HUDEP-2 (cell line): ENCODE measurements around the gene POLRMT.
"Not testable (repeated sequence)": the region's sequence is repeated elsewhere in the genome, so short reads cannot be mapped to it uniquely, and the experiment has no call there.

Source experiments
- DNase-seq, 76 experiments: peaks; one replicate each; lab custom pipeline; 2025; ENCODE audit not compliant: unreplicated experiment in 76 of 76; lab: John Stamatoyannopoulos, UW

Gene POLRMT

DNA sequence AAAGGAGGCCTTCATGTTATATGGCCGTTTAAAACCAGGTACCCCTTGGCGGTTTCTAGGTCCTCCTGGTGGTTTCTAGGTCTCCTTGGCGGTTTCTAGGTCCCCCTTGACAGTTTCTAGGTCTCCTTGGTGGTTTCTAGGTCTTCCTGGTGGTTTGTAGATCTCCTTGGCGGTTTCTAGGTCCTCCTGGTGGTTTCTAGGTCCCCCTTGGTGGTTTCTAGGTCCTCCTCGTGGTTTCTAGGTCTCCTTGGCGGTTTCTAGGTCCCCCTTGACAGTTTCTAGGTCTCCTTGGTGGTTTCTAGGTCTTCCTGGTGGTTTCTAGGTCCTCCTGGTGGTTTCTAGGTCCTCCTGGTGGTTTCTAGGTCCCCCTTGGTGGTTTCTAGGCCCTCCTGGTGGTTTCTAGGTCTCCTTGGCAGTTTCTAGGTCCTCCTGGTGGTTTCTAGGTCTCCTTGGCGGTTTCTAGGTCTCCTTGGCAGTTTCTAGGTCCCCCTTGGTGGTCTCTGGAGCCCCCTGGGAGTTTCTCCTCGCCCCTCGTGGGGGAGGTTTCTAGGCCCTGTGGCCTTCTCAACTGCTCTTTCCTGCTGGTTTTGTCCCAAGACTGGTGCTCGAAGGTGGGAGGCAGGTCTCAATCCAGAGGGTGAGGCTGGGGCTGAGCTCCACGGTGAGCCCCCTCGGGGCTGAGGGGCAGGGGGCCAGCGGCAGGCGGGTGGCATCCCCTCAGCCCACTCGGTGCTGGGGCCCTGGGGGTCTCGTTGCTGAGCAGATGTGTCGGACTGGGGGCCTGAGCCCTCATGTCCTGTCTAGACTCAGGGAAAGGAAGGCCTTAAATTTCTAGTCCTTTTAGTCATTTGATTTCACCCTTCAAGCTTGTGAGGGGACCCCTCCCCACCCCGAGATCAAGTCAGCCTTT, 35.7 kb downstream of the POLRMT start:
- DNase-seq, result peak in 11 of 76 experiments; percentile 16 to 59 (median 32)

GRCh38 chr19:596263-596655, 37.1 kb downstream of the POLRMT start:
- no peak for DNase-seq

GRCh38 chr19:595326-596262, 37.7 kb downstream of the POLRMT start:
- DNase-seq, result no peak

GRCh38 chr19:594265-594870, 39.0 kb downstream of the POLRMT start:
- no peak for DNase-seq

DNA sequence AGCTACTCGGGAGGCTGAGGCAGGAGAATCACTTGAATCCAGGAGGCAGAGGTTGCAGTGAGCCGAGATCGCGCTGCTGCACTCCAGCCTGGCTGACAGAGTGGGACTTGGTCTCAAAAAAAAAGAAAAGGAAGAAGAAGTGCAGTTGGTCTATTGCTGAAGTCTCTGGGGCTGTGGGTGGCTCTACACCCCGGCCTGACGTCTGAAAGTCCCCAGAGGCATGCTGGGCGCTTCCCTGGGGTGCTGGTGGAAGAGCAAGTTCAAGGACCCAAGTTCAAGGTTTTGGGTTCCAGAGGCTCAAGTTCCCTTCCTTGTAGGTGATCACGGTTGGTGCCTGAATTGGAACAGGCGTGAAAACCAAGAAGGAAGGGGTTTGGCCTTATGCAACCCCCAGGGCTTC, 39.8 kb downstream of the POLRMT start:
- DNase-seq, result no peak

DNA sequence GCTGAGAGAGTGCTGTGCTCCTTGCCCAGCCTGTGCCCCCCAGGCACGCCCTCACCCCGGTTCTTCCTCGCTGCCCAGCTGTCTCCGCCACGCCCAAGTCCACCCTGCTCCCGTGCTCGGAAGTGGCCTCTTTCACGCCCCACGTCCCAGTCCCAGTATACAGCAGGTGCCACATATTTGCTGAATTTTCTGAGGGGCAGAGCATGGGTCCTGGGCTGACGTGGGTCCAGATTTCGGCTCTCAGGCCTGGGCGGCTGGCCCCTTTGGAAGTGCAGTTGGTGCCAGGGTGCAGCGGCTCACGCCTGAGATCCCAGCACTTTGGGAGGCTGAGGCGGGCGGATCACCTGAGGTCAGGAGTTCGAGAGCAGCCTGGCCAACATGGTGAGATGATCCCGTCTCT, 40.3 kb downstream of the POLRMT start:
- no peak for DNase-seq

DNA sequence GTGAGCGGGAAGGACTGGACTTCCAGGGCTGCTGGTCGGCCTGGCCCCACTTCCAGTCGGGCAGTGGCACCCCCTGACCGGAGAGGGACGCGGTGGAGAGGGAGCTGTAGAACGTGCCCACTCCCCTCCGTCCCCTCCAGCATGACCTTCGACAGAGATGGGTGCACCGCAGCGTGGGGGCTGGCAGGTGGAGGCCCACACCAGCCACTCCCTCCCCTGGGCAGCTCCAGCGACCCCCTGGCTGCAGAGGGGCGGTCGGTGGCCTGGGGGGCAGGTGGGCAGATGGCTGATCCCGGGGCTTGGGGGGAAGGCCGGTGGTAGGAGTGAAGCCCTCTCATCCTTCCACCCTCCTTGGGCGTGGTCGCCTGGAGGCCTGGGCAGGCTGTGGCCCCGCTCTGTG, 41.2 kb downstream of the POLRMT start:
- no peak for DNase-seq

- DNase-seq, result peak in 11 of 76 experiments; percentile 18 to 44 (median 32)
Observed at GRCh38 chr19:591099-591958, 42.0 kb downstream of the POLRMT start.

- no peak for DNase-seq
Observed at GRCh38 chr19:590750-591098, 42.6 kb downstream of the POLRMT start.

DNA sequence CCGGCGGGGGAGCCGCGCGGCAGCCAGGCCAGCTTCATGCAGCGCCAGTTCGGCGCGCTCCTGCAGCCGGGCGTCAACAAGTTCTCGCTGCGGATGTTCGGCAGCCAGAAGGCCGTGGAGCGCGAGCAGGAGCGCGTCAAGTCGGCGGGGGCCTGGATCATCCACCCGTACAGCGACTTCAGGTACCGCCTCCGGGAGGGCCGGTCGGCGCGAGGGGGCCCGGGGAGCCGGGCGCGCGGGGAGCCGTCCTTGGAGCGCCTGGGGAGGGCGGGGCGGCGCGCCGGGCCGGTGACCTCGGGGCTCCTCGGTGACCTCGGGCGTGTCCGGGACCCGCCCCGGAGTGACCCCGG, 43.0 kb downstream of the POLRMT start:
- peak in 21 of 76 experiments; percentile 17 to 44 (median 29) for DNase-seq

DNA sequence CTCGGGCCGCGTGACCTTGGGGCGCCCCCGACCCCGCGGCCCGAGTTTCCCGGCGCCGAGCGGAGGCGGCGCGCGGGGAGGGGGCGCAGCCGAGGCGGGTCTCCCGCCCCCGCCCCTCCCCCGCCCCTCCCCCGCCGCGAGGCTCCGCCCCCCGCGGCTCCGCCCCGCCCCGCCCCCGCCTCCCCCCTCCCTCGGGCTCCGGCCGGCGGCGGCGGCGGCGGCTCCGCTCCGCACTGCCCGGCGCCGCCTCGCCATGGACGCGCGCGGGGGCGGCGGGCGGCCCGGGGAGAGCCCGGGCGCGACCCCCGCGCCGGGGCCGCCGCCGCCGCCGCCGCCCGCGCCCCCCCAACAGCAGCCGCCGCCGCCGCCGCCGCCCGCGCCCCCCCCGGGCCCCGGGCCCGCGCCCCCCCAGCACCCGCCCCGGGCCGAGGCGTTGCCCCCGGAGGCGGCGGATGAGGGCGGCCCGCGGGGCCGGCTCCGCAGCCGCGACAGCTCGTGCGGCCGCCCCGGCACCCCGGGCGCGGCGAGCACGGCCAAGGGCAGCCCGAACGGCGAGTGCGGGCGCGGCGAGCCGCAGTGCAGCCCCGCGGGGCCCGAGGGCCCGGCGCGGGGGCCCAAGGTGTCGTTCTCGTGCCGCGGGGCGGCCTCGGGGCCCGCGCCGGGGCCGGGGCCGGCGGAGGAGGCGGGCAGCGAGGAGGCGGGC, 43.5 kb downstream of the POLRMT start, which contains the start of gene HCN2:
TSS of gene HCN2 (plus strand) at position 189 of the 703 bp plus-strand sequence. CDS start at position 254, 65 bp downstream.
- DNase-seq, result no peak

DNA sequence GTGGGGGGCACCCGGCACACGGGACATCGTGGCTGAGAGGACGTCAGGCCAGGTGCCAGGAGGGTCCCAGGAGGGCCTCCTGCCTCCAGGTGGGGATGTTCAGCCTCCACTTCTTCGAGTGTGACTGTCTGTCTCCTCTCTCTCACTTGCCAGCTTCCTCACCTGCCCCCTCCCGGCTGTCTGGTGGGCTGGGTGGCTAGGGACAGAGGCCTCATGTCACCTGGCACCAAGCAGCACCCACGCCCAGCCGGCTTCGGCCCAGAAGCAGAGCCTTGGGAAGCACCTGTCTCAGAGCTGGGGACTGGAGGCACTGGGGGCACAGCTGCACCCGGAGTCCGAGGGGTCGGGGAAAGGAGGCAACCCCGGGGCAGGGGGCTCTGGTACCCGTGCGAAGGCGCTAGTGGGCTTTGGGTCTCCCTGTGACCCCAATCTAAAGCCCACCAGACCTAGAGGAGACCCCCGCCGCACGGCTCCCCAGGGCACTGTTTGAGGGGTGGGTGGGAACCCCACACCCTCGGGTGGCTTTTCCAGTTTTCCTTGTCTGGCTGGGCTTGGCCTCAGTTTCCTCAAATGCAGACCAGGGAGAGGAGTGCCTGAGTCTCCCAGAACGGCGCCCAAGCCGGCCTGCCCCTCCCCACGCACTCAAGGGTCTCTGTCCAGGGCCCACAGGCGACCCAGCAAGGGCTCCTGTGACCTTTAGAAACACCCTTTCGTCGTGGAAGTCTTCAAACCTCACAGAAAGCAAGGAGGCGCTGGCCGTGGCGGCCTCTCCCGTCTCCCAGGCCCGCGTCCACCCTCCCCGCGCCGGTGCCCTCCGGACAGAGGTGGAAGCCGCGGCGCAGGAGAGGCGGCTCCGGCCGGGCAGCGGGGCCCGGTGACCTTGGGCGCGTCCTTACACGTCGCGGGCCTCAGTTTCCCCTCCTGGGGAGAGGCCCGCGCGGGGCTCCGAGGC, 44.3 kb downstream of the POLRMT start:
- DNase-seq, result peak in 4 of 76 experiments; percentile 17 to 87 (median 44)

DNA sequence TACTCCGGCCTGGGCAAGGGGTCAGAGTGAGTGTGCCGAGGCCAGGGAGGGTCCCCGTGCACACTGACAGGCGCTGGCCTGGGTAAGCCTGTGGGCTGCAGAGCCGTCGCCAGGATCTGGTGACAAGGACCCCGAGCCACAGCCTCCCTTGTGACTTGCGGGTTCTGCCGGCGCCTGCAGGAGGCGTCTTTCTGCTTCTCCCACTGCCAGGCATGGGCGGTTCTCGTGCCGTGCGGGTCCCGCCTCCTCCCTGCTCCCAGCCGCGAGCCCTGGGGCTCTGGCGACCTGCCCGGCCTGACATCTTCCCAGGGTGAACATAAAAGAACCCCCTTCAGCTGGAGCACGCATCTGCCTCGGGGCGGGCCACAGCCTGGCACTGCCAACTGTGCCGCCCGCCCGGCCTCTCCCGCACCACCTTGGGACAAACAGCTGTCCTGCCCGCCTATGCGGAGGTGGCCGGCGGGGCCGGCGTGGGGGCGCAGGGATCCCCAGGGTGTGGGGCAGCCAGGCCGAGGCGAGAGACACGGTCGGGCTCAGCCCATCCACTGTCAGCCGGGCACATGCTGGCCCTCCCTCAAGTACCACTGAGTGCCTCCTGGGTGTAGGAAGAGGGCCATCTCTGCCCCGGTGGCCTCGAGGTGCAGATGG, 45.1 kb downstream of the POLRMT start:
- peak in 72 of 76 experiments; percentile 46 to 97 (median 92) for DNase-seq

DNA sequence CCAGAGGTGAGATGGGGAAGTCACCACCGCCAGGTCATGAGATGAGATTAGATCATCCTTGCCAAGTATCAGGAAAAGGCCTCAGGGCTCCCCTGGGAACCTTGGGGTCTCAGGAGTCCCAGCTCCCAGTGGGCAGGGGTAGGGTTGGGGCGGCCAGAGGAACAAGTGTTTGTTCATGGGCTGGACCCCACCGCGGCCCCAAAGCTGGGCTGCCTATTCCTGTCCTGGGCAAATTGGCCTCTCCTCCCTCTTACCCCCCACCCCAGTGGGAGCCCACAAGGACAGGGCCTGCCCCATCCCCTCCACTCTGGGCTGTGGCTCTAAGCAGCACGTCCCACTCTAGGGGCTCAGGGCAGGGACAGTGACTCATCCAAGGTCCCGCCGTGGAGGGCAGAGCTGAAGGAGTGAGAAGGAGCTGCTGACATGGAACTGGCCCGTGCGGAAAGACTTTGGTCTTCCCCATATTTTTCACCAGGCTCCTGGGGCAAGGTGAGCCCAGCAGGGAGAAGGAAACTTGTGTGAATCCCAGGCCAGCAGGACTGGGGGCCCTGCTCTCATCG, 47.7 kb downstream of the POLRMT start:
- peak in 1 of 76 experiments; percentile 9 for DNase-seq

DNA sequence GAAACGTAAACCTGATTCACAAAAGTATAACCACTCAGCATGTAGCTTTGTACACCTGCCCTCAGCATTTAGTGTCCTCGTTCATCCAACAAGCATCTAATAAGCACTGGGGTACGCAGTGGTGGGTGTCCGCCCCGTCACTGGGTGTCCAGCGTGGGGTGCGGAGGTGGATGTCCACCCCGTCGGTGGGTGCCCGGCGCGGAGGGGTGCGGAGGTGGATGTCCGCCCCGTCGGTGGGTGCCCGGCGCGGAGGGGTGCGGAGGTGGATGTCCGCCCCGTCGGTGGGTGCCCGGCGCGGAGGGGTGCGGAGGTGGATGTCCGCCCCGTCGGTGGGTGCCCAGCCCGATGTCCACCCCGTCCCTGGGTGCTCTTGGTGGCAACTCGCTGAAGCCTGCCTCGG, 48.2 kb downstream of the POLRMT start:
- not testable (repeated sequence) for DNase-seq

GRCh38 chr19:584240-585001, 48.9 kb downstream of the POLRMT start:
- peak in 61 of 76 experiments; percentile 21 to 82 (median 62) for DNase-seq

DNA sequence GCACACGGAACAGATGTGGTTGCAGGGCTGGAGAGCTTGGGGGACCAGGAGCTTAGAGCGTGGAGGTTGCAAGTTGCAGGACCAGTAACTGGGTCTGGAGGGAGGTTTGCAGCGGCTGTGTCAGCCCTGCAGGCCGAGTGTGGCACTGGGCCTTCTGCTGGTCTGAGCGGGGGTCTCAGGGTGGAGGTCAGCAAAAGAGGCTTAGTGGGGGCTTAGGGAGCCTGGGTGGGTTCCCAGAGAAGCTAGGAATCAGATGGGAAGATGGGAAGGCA, 49.4 kb downstream of the POLRMT start:
- DNase-seq, result peak in 4 of 76 experiments; percentile 27 to 56 (median 46)
